Thyroid gland (tissue), 4 donors: ENCODE measurements around the gene NUB1. TPM values are rescaled to one million over a fixed set of nuclear protein-coding genes. Genes with fewer than 3 reads are reported as not detected.

Experiments
- DNase-seq, 2 donors: peaks; one replicate each; pipeline ENCODE4 v3.0.0-alpha.2; 2019
- H3K27ac ChIP-seq, 3 donors: fragments of 200-600 bp; sonication (generic); 1 replicate in 2 of 3; 2 replicates in 1 of 3; pipeline ENCODE4 v1.5.1; 2016 to 2019; ENCODE audit warnings: mild to moderate bottlenecking in 1 of 3, moderate library complexity in 1 of 3
- H3K27me3 ChIP-seq: fragments of 200-600 bp; sonication (generic); one replicate; pipeline ENCODE4 v1.5.1; 2019
- H3K36me3 ChIP-seq, 2 donors: fragments of 200-600 bp; sonication (generic); one replicate each; pipeline ENCODE4 v1.5.1; 2016 to 2019
- H3K4me1 ChIP-seq, 2 donors: fragments of 200-600 bp; sonication (generic); one replicate each; pipeline ENCODE4 v1.5.1; 2017 to 2019
- H3K4me3 ChIP-seq, 3 donors: fragments of 200-600 bp; sonication (generic); replicated peaks in 1 of 3; 1 replicate in 2 of 3; 2 replicates in 1 of 3; pipeline ENCODE4 v1.5.1; 2016; ENCODE audit warnings: mild to moderate bottlenecking in 1 of 3
- H3K9me3 ChIP-seq: fragments of 200-600 bp; sonication (generic); one replicate; pipeline ENCODE4 v1.5.1; 2017
- POLR2A ChIP-seq, 2 donors: fragments of 450-650 bp; IDR thresholded peaks; one replicate each; pipeline ENCODE4 v1.6.1; 2017; ENCODE audit warnings: antibody characterized with exemption in 2 of 2, mild to moderate bottlenecking in 2 of 2, moderate library complexity in 1 of 2
- WGBS, 2 donors: methylation state at CpG; one replicate each; pipeline ENCODE4 v1.1.5; 2017; 5-methylcytosine and 5-hydroxymethylcytosine counted together
- intact Hi-C: fragments of 100-400 bp; cut with DNase I; formaldehyde crosslinking; loops from one replicate; pipeline ENCODE4 v1.15.1; 2023
- total RNA-seq, 4 donors: library from RNA; depleted of rRNA; stranded (reverse); fragments of >200 nt; gene quantifications; one replicate each; pipeline ENCODE4 v1.2.3, GENCODE V29; 2016
- TF ChIP-seq, protein P1 (sequence below), 6 experiments: fragments of 200-600 bp in 3 of 6; fragments of 450-650 bp in 3 of 6; sonication (generic) in 3 of 6; IDR thresholded peaks; one replicate each; pipeline ENCODE4 v1.5.1; 2016 to 2019; ENCODE audit warnings: antibody characterized with exemption in 6 of 6, mild to moderate bottlenecking in 2 of 6, inconsistent platforms in 1 of 6, moderate library complexity in 1 of 6

Gene NUB1
- total RNA-seq, 4 donors from 2014 or later = 56.9 to 75.5 (median 71.4) TPM

DNA sequence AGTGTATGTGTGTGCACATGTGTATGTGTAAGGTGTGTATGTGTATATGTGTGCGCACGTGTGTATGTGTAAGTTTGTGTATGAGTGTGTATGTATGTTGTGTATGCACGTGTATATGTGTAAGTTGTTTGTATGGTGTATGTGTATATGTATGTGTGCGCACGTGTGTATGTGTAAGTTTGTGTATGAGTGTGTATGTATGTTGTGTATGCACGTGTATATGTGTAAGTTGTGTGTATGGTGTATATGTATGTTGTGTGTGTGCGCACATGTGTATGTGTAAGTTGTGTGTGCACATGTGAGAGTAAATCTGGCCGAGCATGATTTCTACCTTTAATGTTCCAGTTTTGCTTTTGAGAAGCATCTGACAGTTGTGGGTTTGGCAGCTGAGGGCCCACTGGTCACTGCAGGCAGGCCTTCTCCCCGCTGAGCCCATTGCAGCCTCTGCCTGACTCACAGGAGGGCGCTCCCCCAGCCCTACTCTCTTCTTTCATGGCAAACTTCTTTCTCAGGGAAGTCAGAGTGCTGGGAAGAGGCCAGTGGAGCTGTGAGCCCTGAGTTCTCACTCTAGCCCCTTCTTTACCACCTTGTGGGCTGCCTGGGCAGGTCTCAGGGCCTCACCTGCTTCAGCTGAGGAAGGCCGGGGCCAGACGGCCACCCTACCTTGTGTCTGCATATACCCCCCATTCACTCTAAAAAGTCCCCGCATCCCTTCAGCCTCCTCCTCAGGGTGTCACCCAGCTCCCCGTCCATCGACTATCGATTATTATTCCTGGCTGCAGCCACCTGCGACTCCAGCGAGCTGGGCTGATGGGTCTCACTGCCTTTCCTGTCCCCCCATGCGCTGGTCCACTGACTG is 57.1 kb downstream of the NUB1 start:
- Histone ChIP-seq H3K4me1 (peaks cover 8 to 11% of the 10 kb centered on the region in 2 donors), H3K27ac (no peak overlapping the region), H3K27me3 (no peaks in the 10 kb centered on the region), H3K4me3 (no peak overlapping the region), H3K36me3 (peaks cover 0 to 4% of the 10 kb centered on the region in 2 donors), H3K9me3 (no peaks in the 10 kb centered on the region)
- DNase-seq = no peak
- intact Hi-C loops = no loop called here
- WGBS, 2 donors = 88 to 95% methylated on average over 19 of the region's 19 CpGs
- no peak for TF ChIP-seq POLR2A (IDR thresholded peaks at IDR 0.05)
- TF ChIP-seq, protein P1, sequence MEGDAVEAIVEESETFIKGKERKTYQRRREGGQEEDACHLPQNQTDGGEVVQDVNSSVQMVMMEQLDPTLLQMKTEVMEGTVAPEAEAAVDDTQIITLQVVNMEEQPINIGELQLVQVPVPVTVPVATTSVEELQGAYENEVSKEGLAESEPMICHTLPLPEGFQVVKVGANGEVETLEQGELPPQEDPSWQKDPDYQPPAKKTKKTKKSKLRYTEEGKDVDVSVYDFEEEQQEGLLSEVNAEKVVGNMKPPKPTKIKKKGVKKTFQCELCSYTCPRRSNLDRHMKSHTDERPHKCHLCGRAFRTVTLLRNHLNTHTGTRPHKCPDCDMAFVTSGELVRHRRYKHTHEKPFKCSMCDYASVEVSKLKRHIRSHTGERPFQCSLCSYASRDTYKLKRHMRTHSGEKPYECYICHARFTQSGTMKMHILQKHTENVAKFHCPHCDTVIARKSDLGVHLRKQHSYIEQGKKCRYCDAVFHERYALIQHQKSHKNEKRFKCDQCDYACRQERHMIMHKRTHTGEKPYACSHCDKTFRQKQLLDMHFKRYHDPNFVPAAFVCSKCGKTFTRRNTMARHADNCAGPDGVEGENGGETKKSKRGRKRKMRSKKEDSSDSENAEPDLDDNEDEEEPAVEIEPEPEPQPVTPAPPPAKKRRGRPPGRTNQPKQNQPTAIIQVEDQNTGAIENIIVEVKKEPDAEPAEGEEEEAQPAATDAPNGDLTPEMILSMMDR (IDR thresholded peaks at IDR 0.05) = no peak

- TF ChIP-seq, protein P1 (IDR thresholded peaks at IDR 0.05) = no peak
- no peak for TF ChIP-seq POLR2A (IDR thresholded peaks at IDR 0.05)
- H3K4me1 ChIP-seq = peaks cover 13 to 17% of the 10 kb centered on the region in 2 donors
- no peak overlapping the region for H3K27ac ChIP-seq
- H3K9me3 ChIP-seq = no peaks in the 10 kb centered on the region
- no peaks in the 10 kb centered on the region for H3K27me3 ChIP-seq
- DNase-seq = no peak
- peaks cover 0 to 4% of the 10 kb centered on the region in 2 donors for H3K36me3 ChIP-seq
- WGBS, 2 donors = 86 to 89% methylated on average over 3 to 5 of the region's 7 CpGs
- intact Hi-C loops = no loop called here
- no peak overlapping the region for H3K4me3 ChIP-seq
These were observed 57.6 kb downstream of the NUB1 start for GRCh38 chr7:151399305-151399601.

DNA sequence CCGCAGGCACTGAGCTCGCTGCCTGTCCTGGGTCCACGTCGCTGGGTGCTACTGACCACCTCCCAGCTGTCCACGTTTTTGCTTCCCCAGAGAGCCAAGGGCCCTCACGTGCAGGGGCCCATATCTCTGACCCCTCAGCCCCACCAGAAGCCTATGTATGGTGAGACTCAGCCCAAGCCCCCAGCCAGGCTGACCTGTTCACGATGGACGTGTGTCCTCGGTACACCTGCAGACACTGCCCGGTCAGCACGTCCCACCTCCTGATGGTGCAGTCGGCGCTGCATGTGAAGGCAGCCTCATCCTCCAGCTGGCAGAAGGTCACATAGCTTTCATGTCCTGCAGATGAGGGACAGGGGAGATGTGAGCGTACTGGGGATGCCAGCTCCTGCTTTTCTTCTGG is 58.3 kb downstream of the NUB1 start:
- WGBS, 2 donors = 88 to 95% methylated on average over 12 to 14 of the region's 14 CpGs
- H3K9me3 ChIP-seq = no peaks in the 10 kb centered on the region
- no peaks in the 10 kb centered on the region for H3K36me3 ChIP-seq
- no peak for DNase-seq
- H3K4me3 ChIP-seq = no peak overlapping the region
- peaks cover 20 to 23% of the 10 kb centered on the region in 2 donors for H3K4me1 ChIP-seq
- TF ChIP-seq POLR2A (IDR thresholded peaks at IDR 0.05) = no peak
- TF ChIP-seq, protein P1 (IDR thresholded peaks at IDR 0.05) = no peak
- intact Hi-C loops = no loop called here
- no peak overlapping the region for H3K27ac ChIP-seq
- H3K27me3 ChIP-seq = no peaks in the 10 kb centered on the region

DNA sequence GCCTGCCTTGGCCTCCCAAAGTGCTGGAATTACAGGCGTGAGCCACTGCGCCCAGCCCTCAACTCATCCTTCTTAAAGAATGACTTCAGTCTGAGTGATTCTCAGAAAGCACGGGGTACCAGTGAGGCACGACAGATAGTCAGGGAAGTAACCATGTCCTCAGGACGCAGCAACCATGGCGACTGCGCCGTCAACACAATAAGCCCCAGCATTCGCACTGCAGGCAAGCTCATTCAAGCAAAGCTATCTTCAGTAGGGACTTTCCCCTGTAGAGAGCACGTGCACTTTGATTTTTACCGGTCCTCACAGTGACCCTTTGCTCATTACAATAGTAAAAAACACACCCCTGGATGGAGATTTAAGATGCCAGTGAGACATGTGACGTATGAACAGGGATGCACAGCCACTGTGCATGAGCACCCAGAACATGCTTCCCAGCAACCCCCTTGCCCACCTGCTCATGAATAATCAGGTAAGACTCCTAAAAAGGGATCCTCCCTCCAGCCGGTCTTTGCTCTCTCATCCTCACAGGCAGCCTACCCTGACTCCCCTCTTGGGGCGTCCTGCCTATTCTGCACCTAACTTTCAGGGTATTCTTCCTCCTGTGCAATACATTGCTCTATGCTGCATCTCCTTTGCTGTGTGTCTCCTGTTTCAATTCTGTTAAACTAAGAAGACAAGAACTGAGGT is 59.2 kb downstream of the NUB1 start:
- intact Hi-C loops = no loop called here
- H3K27me3 ChIP-seq = no peaks in the 10 kb centered on the region
- no peaks in the 10 kb centered on the region for H3K9me3 ChIP-seq
- H3K27ac ChIP-seq = no peak overlapping the region
- no peak overlapping the region for H3K4me3 ChIP-seq
- DNase-seq = no peak
- H3K36me3 ChIP-seq = no peaks in the 10 kb centered on the region
- H3K4me1 ChIP-seq = peaks cover 22 to 26% of the 10 kb centered on the region in 2 donors
- TF ChIP-seq, protein P1 (IDR thresholded peaks at IDR 0.05) = no peak
- no peak for TF ChIP-seq POLR2A (IDR thresholded peaks at IDR 0.05)
- WGBS, 2 donors = 73 to 79% methylated on average over 14 of the region's 14 CpGs
